ENCODE data around the gene GAGE10.

- TF ChIP-seq CTCF (IDR thresholded peaks at IDR 0.05 in 2 of 3, conservative IDR thresholded peaks at IDR 0.05 in 1 of 3; ENCODE audit: borderline replicate concordance in 1 of 3, insufficient read depth in 1 of 3, low read depth in 2 of 3, low read length in 2 of 3) (no peak), YY1 (IDR thresholded peaks at IDR 0.05; ENCODE audit: extremely low read depth, insufficient replicate concordance, low read depth, low read length) (no peak), RAD21 (IDR thresholded peaks at IDR 0.05; ENCODE audit: low read depth) (no peak), EGR1 (IDR thresholded peaks at IDR 0.05; ENCODE audit: low read depth) (no peak), REST (IDR thresholded peaks at IDR 0.05; ENCODE audit: low read depth) (no peak), POLR2AphosphoS5 (IDR thresholded peaks at IDR 0.05; ENCODE audit: low read depth, low read length) (no peak)
- TF ChIP-seq, protein P1, sequence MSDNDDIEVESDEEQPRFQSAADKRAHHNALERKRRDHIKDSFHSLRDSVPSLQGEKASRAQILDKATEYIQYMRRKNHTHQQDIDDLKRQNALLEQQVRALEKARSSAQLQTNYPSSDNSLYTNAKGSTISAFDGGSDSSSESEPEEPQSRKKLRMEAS (IDR thresholded peaks at IDR 0.05) = no peak
Observed at GRCh38 chrX:49309401-49309981, 6.0 kb downstream of the GAGE10 start.
